HG03457 (cell line): Measurements from ENCODE around the gene OR4P4.

Experiments used
- ATAC-seq: cut with Tn5 transposase; IDR thresholded peaks from one replicate; pipeline ENCODE4 v1.9.1; 2021; ENCODE audit warnings: moderate number of reproducible peaks; ENCODE audit not compliant: unreplicated experiment

The OR4P4 gene

DNA sequence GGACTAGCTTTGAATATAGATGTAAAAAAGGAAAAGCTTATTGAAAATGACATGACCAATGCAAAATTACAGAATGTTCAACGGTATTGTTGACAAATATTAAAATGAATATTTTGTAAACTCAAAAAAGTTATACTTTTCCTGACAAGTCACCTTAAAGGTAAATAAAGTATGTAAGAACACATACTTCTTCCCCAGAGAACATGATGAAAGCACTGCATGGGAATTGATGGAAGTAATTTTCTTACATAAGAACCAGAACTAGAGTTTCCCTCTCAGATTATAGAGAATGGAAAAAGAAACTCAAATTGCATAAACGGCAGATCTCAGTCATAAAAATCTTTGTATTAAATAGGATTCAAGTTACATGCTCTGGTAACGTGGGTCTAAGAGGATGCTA is at the start of gene OR4P4:
Gene OR4P4, plus strand, starts transcription at position 301 of the 400 bp plus-strand sequence.
- ATAC-seq, result no peak

DNA sequence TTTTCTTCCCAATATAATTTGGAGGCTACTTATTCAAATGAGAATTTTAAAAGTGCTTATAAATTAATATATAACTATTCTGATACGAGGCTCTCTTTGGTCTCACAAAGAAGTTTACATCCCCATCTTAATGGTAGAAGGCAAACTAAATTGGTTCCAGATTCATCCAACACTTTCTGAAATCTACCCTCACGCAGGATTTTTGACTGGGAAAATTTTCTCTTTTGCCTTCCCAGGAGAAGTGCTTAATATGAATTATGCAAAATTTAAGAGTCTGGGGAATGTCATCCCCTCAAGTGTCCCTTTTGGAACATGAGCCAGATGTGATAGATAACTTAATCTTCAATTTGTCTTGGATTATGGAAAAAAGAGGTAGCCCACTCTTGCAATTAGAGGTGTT is 27.4 kb upstream of the OR4P4 start, which contains the start of gene OR4C11:
Gene OR4C11, minus strand, starts transcription at position 101 of the 400 bp plus-strand sequence. CDS start 3,272 bp downstream, outside the sequence.
- ATAC-seq, result no peak

DNA sequence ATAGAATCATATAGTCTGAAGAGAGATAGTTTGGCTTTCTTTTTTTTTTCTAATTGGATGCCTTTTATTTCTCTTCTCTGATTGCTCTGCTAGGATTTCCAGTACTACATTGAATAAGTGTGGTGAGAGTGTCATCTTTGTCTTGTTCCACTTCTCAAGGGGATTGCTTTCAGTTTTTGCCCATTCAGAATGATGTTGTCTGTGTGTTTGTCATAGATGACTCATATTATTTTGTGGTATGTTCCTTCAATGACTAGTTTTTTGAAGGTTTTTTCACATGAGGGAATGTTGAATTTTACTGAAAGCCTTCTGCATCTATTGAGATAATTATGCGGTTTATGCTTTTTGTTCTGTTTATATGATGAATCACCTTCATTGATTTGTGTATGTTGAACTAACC is 10.4 kb upstream of the OR4P4 start:
- no peak for ATAC-seq

DNA sequence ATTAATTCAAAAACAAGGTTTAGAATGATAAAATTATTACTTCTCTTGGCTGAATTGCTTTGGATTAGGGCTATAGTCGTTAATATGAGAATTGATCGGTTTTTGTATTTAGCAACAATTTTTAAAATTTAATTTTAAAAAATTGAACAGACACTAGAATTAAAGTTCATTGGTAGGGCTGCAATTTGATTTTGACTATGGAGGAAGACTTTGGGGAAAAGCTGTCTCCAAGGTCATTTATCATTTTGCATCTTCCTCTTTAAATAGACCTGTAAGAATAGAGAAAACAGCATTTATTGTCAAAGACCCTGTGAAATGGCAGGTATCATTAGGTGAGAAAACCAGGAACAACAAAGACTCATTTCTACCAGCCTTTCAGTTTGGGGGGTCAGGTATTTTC is 13.1 kb downstream of the OR4P4 start, which contains the start of gene OR4S2:
Gene OR4S2, plus strand, starts transcription at position 301 of the 400 bp plus-strand sequence. CDS start 2,577 bp downstream, outside the sequence.
- no peak for ATAC-seq

GRCh38 chr11:55652560-55652959 is 17.6 kb downstream of the OR4P4 start:
- no peak for ATAC-seq

GRCh38 chr11:55655096-55655495 is 20.2 kb downstream of the OR4P4 start:
- no peak for ATAC-seq

GRCh38 chr11:55658031-55658573 is 23.2 kb downstream of the OR4P4 start:
- ATAC-seq, result peak; percentile 94

- peak; percentile 20 for ATAC-seq
Observed at GRCh38 chr11:55658608-55659007, 23.7 kb downstream of the OR4P4 start.

DNA sequence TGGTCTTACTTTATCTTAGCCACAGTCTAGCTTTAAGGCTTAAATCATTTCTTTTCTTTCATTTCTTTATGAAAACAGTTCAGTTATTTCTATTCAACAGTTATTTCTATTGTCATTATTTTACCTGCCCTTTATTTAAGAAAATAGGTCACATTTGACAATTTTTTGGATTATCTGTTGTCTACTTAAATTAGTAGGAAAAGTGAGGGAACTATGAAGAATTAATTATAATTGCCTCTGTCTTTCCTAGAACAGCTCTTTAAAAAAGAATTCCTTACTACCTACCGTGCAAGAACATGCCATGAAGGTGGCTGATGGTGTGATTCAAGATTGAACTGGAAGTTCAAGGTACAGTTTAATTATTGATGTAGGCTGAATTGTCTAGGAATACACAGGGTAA is 27.0 kb downstream of the OR4P4 start, which contains the start of gene OR4C6:
Gene OR4C6, plus strand, starts transcription at position 301 of the 400 bp plus-strand sequence. CDS start 2,966 bp downstream, outside the sequence.
- no peak for ATAC-seq

DNA sequence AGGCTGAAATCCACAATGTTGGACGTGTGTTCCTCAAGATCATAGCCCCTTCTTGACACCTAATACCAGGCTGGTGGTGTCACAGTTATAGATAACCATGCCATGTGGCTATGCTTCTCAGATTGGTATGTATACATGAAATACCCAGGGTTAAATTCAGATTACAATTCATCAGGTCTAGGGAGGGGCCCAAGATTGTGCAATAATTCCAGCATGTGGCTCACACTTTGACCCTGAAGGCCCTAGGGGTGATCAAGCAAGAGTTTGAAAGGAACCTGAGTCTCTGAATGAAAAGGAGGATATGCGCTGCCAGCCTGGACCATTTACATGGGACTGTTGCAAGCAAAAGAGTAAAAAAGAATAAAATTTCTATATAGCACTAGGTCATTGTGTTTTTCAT is 34.5 kb downstream of the OR4P4 start:
- no peak for ATAC-seq

GRCh38 chr11:55673860-55674259 is 38.9 kb downstream of the OR4P4 start:
- ATAC-seq, result no peak
